ENCODE measurements around the gene HELT.
"Not testable (repeated sequence)": the region's sequence is repeated elsewhere in the genome, so short reads cannot be mapped to it uniquely, and the experiment has no call there.

The HELT gene

GRCh38 chr4:185039508-185040273, 21.4 kb downstream of the HELT start:
- peak; percentile 53 for DNase-seq

GRCh38 chr4:185040523-185040922, 22.2 kb downstream of the HELT start:
- no peak for DNase-seq

- DNase-seq = not testable (repeated sequence)
Measured at GRCh38 chr4:185050286-185050685, 32.0 kb downstream of the HELT start.

- DNase-seq = not testable (repeated sequence)
Measured at GRCh38 chr4:185051283-185051682, 33.0 kb downstream of the HELT start.

GRCh38 chr4:185053746-185054145, 35.5 kb downstream of the HELT start:
- no peak for DNase-seq

GRCh38 chr4:185054272-185054671, 36.0 kb downstream of the HELT start:
- no peak for DNase-seq

- DNase-seq = no peak
Measured at GRCh38 chr4:185054886-185055285, 36.6 kb downstream of the HELT start.

GRCh38 chr4:185061610-185062009, 43.3 kb downstream of the HELT start:
- DNase-seq = no peak

- DNase-seq = no peak
Measured at GRCh38 chr4:185062606-185063005, 44.3 kb downstream of the HELT start.

- DNase-seq = no peak
Measured at GRCh38 chr4:185066179-185066578, 47.9 kb downstream of the HELT start.

- DNase-seq = no peak
Measured at GRCh38 chr4:185068837-185069236, 50.5 kb downstream of the HELT start.
